HCT116 (cell line): ENCODE data around the gene FLYWCH1. TPM values are rescaled to one million over a fixed set of nuclear protein-coding genes. Genes with fewer than 3 reads are reported as not detected.

Experiments
- ATAC-seq: fragments of 200-7000 bp; cut with Tn5 transposase; 2 replicates; pipeline ENCODE4 v1.9.1; 2020; ENCODE audit warnings: mild to moderate bottlenecking, moderate library complexity
- BruUV-seq: library from RNA; stranded (reverse); fragments of 400-500 nt; replicated peaks from 2 replicates; lab custom pipeline; 2021; lab: Mats Ljungman, UMichigan
- CTCF ChIA-PET: fragments of 300-600 bp; sonication (Branson Sonifier 250); formaldehyde crosslinking; loops from one replicate; lab custom pipeline; 2021; ENCODE audit warnings: antibody characterized with exemption; lab: Charles Lee
- POLR2A ChIA-PET: fragments of 300-600, 350-600 bp; sonication (Branson Sonifier 250); formaldehyde crosslinking; loops from one replicate; lab custom pipeline; 2021; ENCODE audit warnings: antibody characterized with exemption; lab: Charles Lee
- RAD21 ChIA-PET, 2 experiments: fragments of 300-600 bp; sonication (Branson Sonifier 250); formaldehyde crosslinking; loops; one replicate each; lab custom pipeline; 2023; ENCODE audit warnings: low total read pairs in 2 of 2; ENCODE audit not compliant: uncharacterized antibody in 2 of 2, unreplicated experiment in 2 of 2, low non-redundant PET in 1 of 2; lab: Charles Lee
- DNase-seq: peaks from one replicate; pipeline ENCODE4 v3.0.0-alpha.2; 2010; ENCODE audit warnings: low read depth, low spot score
- H2AFZ ChIP-seq: fragments of 200-600 bp; shearing (Covaris generic), sonication (generic); 2 replicates; pipeline ENCODE4 v1.6.1; 2017; ENCODE audit warnings: low read depth, mixed run types, mixed read lengths, antibody characterized with exemption, low read length; ENCODE audit not compliant: poor library complexity, severe bottlenecking
- H3K27ac ChIP-seq: 2 replicates; pipeline ENCODE4 v1.5.1; 2012; ENCODE audit warnings: low read depth, low read length
- H3K27me3 ChIP-seq: fragments of 200-600 bp; sonication (generic); 2 replicates; pipeline ENCODE4 v1.6.1; 2016; ENCODE audit warnings: mixed run types, low read length, mixed read lengths; ENCODE audit not compliant: insufficient read depth
- H3K36me3 ChIP-seq, 2 experiments: fragments of 200-500 bp in 1 of 2; fragments of 200-600 bp in 1 of 2; sonication (Bioruptor generic) in 1 of 2; sonication (generic) in 1 of 2; 2 replicates each; pipeline versions ENCODE4 v1.5.1 to v1.6.1; 2014 to 2016; ENCODE audit warnings: low read length in 2 of 2, inconsistent platforms in 1 of 2, mixed read lengths in 1 of 2, mixed run types in 1 of 2; ENCODE audit not compliant: insufficient read depth in 2 of 2, control insufficient read depth in 1 of 2
- H3K4me1 ChIP-seq, 2 experiments: fragments of 200-600 bp in 1 of 2; sonication (generic) in 1 of 2; 2 replicates each; pipeline versions ENCODE4 v1.5.1 to v1.6.1; 2012 to 2017; ENCODE audit warnings: low read length in 2 of 2, inconsistent platforms in 1 of 2, mild to moderate bottlenecking in 1 of 2, mixed read lengths in 1 of 2, mixed run types in 1 of 2, moderate library complexity in 1 of 2; ENCODE audit not compliant: insufficient read depth in 2 of 2, control insufficient read depth in 1 of 2
- H3K4me2 ChIP-seq: fragments of 200-600 bp; sonication (generic); 2 replicates; pipeline ENCODE4 v1.6.1; 2017; ENCODE audit warnings: mixed run types, low read length, mixed read lengths
- H3K4me3 ChIP-seq, 2 experiments: fragments of 200-600 bp in 1 of 2; sonication (generic) in 1 of 2; replicated peaks in 1 of 2; 2 replicates each; pipeline ENCODE4 v1.5.1; 2011 to 2016; ENCODE audit warnings: low read length in 2 of 2, control low read depth in 1 of 2, low read depth in 1 of 2, mild to moderate bottlenecking in 1 of 2, mixed read lengths in 1 of 2, mixed run types in 1 of 2
- H3K79me2 ChIP-seq: fragments of 200-600 bp; sonication (generic); 2 replicates; pipeline ENCODE4 v1.6.1; 2017; ENCODE audit warnings: mild to moderate bottlenecking, mixed run types, low read length, moderate library complexity, mixed read lengths; ENCODE audit not compliant: insufficient read depth
- H3K9ac ChIP-seq: fragments of 200-600 bp; sonication (generic); 2 replicates; pipeline ENCODE4 v1.6.1; 2016; ENCODE audit warnings: low read length, mixed read lengths
- H3K9me2 ChIP-seq: fragments of 200-600 bp; sonication (generic), shearing (Covaris generic); 2 replicates; pipeline ENCODE4 v1.6.1; 2017; ENCODE audit warnings: mixed run types, mild to moderate bottlenecking, moderate library complexity; ENCODE audit not compliant: insufficient read depth
- H3K9me3 ChIP-seq, 2 experiments: fragments of 200-500 bp in 1 of 2; fragments of 200-600 bp in 1 of 2; sonication (Bioruptor generic) in 1 of 2; sonication (generic) in 1 of 2; 2 replicates each; pipeline ENCODE4 v1.6.1; 2014 to 2017; ENCODE audit warnings: low read length in 2 of 2, mixed read lengths in 2 of 2, inconsistent platforms in 1 of 2, low read depth in 1 of 2, mild to moderate bottlenecking in 1 of 2, mixed run types in 1 of 2, moderate library complexity in 1 of 2; ENCODE audit not compliant: control insufficient read depth in 1 of 2, insufficient read depth in 1 of 2
- H4K20me1 ChIP-seq: fragments of 200-600 bp; sonication (generic), shearing (Covaris generic); 2 replicates; pipeline ENCODE4 v1.6.1; 2017; ENCODE audit warnings: mixed run types, mild to moderate bottlenecking, moderate library complexity; ENCODE audit not compliant: insufficient read depth
- CTCF ChIP-seq, 3 experiments: fragments of 200-600 bp in 1 of 3; sonication (generic) in 1 of 3; IDR thresholded peaks in 2 of 3; conservative IDR thresholded peaks in 1 of 3; 2 replicates each; pipeline ENCODE4 v1.5.1; 2012 to 2017; ENCODE audit warnings: low read depth in 2 of 3, low read length in 2 of 3, antibody characterized with exemption in 1 of 3, borderline replicate concordance in 1 of 3, control low read depth in 1 of 3, mild to moderate bottlenecking in 1 of 3, mixed read lengths in 1 of 3, mixed run types in 1 of 3, moderate library complexity in 1 of 3; ENCODE audit not compliant: insufficient read depth in 1 of 3
- EGR1 ChIP-seq: IDR thresholded peaks from 2 replicates; pipeline ENCODE4 v1.6.1; 2012; ENCODE audit warnings: low read depth
- ELF1 ChIP-seq: IDR thresholded peaks from 2 replicates; pipeline ENCODE4 v1.6.1; 2012; ENCODE audit warnings: low read depth, borderline replicate concordance
- FOSL1 ChIP-seq: IDR thresholded peaks from 2 replicates; pipeline ENCODE4 v1.6.1; 2012; ENCODE audit warnings: low read depth
- POLR2A ChIP-seq: IDR thresholded peaks from 2 replicates; pipeline ENCODE4 v1.7.0; 2011; ENCODE audit warnings: borderline replicate concordance; ENCODE audit not compliant: insufficient read depth, insufficient read length; ENCODE audit errors: extremely low read depth
- POLR2AphosphoS5 ChIP-seq: IDR thresholded peaks from 2 replicates; pipeline ENCODE4 v1.6.1; 2011; ENCODE audit warnings: mild to moderate bottlenecking, low read depth, low read length, moderate library complexity
- REST ChIP-seq: IDR thresholded peaks from 2 replicates; pipeline ENCODE4 v1.6.1; 2012; ENCODE audit warnings: low read depth
- SIN3A ChIP-seq: IDR thresholded peaks from 2 replicates; pipeline ENCODE4 v1.6.1; 2012; ENCODE audit warnings: low read depth
- SRF ChIP-seq: IDR thresholded peaks from 2 replicates; pipeline ENCODE4 v1.6.1; 2012; ENCODE audit warnings: low read depth
- TCF7L2 ChIP-seq: IDR thresholded peaks from 2 replicates; pipeline ENCODE4 v1.7.0; 2011; ENCODE audit warnings: borderline replicate concordance, inconsistent platforms; ENCODE audit not compliant: insufficient read depth, insufficient read length; ENCODE audit errors: extremely low read depth
- YY1 ChIP-seq: IDR thresholded peaks from 2 replicates; pipeline ENCODE4 v1.6.1; 2011; ENCODE audit warnings: low read length, low read depth, moderate library complexity, mild to moderate bottlenecking; ENCODE audit not compliant: insufficient replicate concordance; ENCODE audit errors: extremely low read depth
- ZFX ChIP-seq: fragments of 450-650 bp; IDR thresholded peaks from 2 replicates; pipeline ENCODE4 v1.6.1; 2017
- intact Hi-C: fragments of 100-400 bp; cut with micrococcal nuclease; formaldehyde crosslinking; loops from 2 replicates; pipeline ENCODE4 v1.10.0; 2022
- total RNA-seq: library from RNA; stranded (reverse); gene quantifications from one replicate; pipeline ENCODE4 v1.2.1, GENCODE V29; 2021; ENCODE audit not compliant: unreplicated experiment

FLYWCH1 gene
- total RNA-seq, 1 experiment from 2014 or later: 66.6 TPM

GRCh38 chr16:2904100-2904921 is 7.4 kb upstream of the FLYWCH1 start:
- peak overlapping the region; percentile 75 for H2AFZ ChIP-seq
- intact Hi-C loops: loop anchor here (2.0 kb wide), 1 partner anchor 66 kb away; no protein-coding TSS in a partner anchor

More at GRCh38 chr16:2904100-2904921, 7.4 kb upstream of the FLYWCH1 start:
- H3K4me2 ChIP-seq: peak overlapping the region; percentile 85
- CTCF ChIA-PET: interaction anchor here (0.7 kb wide), 1 partner anchor 65 kb away, joined by 3 read pairs; no protein-coding TSS in a partner anchor
- H3K4me3 ChIP-seq: peak overlapping the region; percentile 76 to 93
- no peaks in the 10 kb centered on the region for H3K9me3 ChIP-seq
- POLR2A ChIA-PET: interaction anchor here (1.0 kb wide), 1 partner anchor 22 kb away, joined by 4 read pairs; the partner anchor contains the start of gene FLYWCH2
- RAD21 ChIA-PET: no interaction called here
- no peaks in the 10 kb centered on the region for H3K79me2 ChIP-seq
- no peaks in the 10 kb centered on the region for H4K20me1 ChIP-seq
- peak; percentile 56 for ATAC-seq
- H3K36me3 ChIP-seq: no peaks in the 10 kb centered on the region
- H3K27ac ChIP-seq: peak overlapping the region; percentile 97
- peaks cover 12 to 22% of the 10 kb centered on the region in 2 experiments for H3K4me1 ChIP-seq
- no peaks in the 10 kb centered on the region for H3K9me2 ChIP-seq
- BruUV-seq: no TSS peak
- no peaks in the 10 kb centered on the region for H3K27me3 ChIP-seq
- TF ChIP-seq ELF1 (no peak), REST (no peak), ZFX (no peak), SRF (no peak), EGR1 (no peak), POLR2A (peak; percentile 16), POLR2AphosphoS5 (peak; percentile 61), SIN3A (no peak), FOSL1 (no peak), YY1 (no peak), TCF7L2 (no peak), CTCF (IDR thresholded peaks at IDR 0.05 in 2 of 3, conservative IDR thresholded peaks at IDR 0.05 in 1 of 3; ENCODE audit: borderline replicate concordance in 1 of 3, insufficient read depth in 1 of 3, low read depth in 2 of 3, low read length in 2 of 3) (peak in 2 of 3 experiments; percentile 80 to 92; a peak in 4 of 6 replicates)
- TF ChIP-seq, all 23 proteins: peak for 3
- peak overlapping the region; percentile 90 for H3K9ac ChIP-seq
- DNase-seq: peak; percentile 70
